ENCODE data around the gene CST6.

DNA sequence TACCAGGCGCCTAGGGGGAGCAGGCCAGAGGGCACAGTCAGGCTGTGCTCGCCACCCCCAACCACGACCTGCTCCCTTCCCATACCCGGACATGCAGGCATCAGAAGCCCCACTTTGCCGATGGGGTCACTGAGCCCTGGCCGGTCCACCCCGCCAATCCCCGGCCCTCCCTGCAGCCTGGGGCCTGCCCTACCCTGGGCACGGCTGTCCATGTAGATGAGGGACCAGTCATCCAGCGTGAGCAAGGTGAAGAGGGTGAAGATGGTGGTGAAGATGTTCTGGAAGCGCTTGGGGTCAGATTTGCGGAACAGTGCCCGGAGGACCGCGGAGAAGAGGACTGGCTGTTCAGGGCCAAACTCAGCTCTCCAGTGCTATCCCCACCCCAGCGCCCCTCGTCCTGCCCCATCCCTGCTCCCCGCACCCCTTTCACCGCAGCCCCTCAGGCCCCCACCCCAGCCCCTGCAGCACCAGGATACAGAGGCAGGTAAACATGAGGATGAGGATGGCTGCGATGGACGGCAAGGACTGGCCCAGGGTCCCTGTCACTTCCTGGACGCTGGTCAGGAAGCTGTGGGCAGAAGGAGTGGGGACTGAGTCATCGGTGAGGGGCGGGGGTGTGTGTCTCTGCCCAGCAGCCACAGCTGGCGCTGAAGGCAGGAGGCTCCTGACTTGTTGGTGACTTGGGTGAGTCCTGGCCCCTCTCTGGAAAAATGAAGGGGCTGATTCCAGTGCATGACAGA is 9.0 kb downstream of the CST6 start:
- TF ChIP-seq JUN (IDR thresholded peaks at IDR 0.05; ENCODE audit: borderline replicate concordance, insufficient read depth, insufficient read length, low read depth) (peak; percentile 68), FOS (IDR thresholded peaks at IDR 0.05; ENCODE audit: borderline replicate concordance, insufficient read depth, low read length) (peak; percentile 86), POLR2A (IDR thresholded peaks at IDR 0.05; ENCODE audit: low read depth, low read length) (no peak), EZH2 (IDR thresholded peaks at IDR 0.05; ENCODE audit: borderline replicate concordance, low read depth, low read length, severe bottlenecking) (no peak), MYC (IDR thresholded peaks at IDR 0.05; ENCODE audit: low read depth, low read length) (no peak)
- TF ChIP-seq, protein P1, sequence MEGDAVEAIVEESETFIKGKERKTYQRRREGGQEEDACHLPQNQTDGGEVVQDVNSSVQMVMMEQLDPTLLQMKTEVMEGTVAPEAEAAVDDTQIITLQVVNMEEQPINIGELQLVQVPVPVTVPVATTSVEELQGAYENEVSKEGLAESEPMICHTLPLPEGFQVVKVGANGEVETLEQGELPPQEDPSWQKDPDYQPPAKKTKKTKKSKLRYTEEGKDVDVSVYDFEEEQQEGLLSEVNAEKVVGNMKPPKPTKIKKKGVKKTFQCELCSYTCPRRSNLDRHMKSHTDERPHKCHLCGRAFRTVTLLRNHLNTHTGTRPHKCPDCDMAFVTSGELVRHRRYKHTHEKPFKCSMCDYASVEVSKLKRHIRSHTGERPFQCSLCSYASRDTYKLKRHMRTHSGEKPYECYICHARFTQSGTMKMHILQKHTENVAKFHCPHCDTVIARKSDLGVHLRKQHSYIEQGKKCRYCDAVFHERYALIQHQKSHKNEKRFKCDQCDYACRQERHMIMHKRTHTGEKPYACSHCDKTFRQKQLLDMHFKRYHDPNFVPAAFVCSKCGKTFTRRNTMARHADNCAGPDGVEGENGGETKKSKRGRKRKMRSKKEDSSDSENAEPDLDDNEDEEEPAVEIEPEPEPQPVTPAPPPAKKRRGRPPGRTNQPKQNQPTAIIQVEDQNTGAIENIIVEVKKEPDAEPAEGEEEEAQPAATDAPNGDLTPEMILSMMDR (IDR thresholded peaks at IDR 0.05; ENCODE audit: extremely low read depth in 1 of 2, insufficient read depth in 1 of 2, low read depth in 1 of 2, low read length in 2 of 2): no peak
